HG03066 (cell line): ENCODE results near the gene RPRM.
"Not testable (repeated sequence)": the region's sequence is repeated elsewhere in the genome, so short reads cannot be mapped to it uniquely, and the experiment has no call there.

Experiments used
- ATAC-seq: cut with Tn5 transposase; IDR thresholded peaks from one replicate; pipeline ENCODE4 v1.9.1; 2021; ENCODE audit warnings: low read depth; ENCODE audit not compliant: unreplicated experiment

The RPRM gene

GRCh38 chr2:153461453-153461852 lies 17.1 kb downstream of the RPRM start:
- ATAC-seq, result no peak

- ATAC-seq, result no peak
These were observed 22.7 kb downstream of the RPRM start for GRCh38 chr2:153455861-153456260.

- no peak for ATAC-seq
These were observed 23.2 kb downstream of the RPRM start for GRCh38 chr2:153455403-153455802.

- ATAC-seq, result no peak
These were observed 27.0 kb downstream of the RPRM start for GRCh38 chr2:153451611-153452010.

- no peak for ATAC-seq
These were observed 35.5 kb downstream of the RPRM start for GRCh38 chr2:153443106-153443505.

GRCh38 chr2:153442616-153443015 lies 35.9 kb downstream of the RPRM start:
- not testable (repeated sequence) for ATAC-seq

GRCh38 chr2:153440090-153440489 lies 38.5 kb downstream of the RPRM start:
- not testable (repeated sequence) for ATAC-seq

- ATAC-seq, result no peak
These were observed 45.2 kb downstream of the RPRM start for GRCh38 chr2:153433403-153433802.

- no peak for ATAC-seq
These were observed 46.2 kb downstream of the RPRM start for GRCh38 chr2:153432381-153432780.

GRCh38 chr2:153431114-153431513 lies 47.4 kb downstream of the RPRM start:
- ATAC-seq, result no peak
